Endometrial microvascular endothelial cells (primary cell): Measurements from ENCODE around the gene ARHGEF2. TPM values are rescaled to one million over a fixed set of nuclear protein-coding genes. Genes with fewer than 3 reads are reported as not detected.
"Not testable (repeated sequence)": the region's sequence is repeated elsewhere in the genome, so short reads cannot be mapped to it uniquely, and the experiment has no call there.

ENCODE experiments used
- in situ Hi-C: cut with HindIII; loops from 2 replicates; pipeline ENCODE4 v1.10.0; 2017; ENCODE audit warnings: low sequenced_read_pairs, low pct_unique_long_range_greater_than_20kb; ENCODE audit errors: inconsistent ontology term
- total RNA-seq: library from RNA; depleted of rRNA; stranded (reverse); fragments of >200 nt; gene quantifications from one replicate; pipeline ENCODE4 v1.2.3, GENCODE V29; 2015; ENCODE audit errors: inconsistent ontology term

Gene ARHGEF2
- total RNA-seq, 1 donor from 2014 or later = 76.7 TPM

GRCh38 chr1:155930725-155931124 is 47.6 kb downstream of the ARHGEF2 start:
- in situ Hi-C loops = not testable (repeated sequence)

GRCh38 chr1:155929057-155929456 is 49.3 kb downstream of the ARHGEF2 start:
- in situ Hi-C loops = no loop called here

- in situ Hi-C loops = no loop called here
Measured at GRCh38 chr1:155925506-155925905, 52.8 kb downstream of the ARHGEF2 start.

GRCh38 chr1:155920717-155921116 is 57.6 kb downstream of the ARHGEF2 start:
- in situ Hi-C loops = no loop called here

- in situ Hi-C loops = no loop called here
Measured at GRCh38 chr1:155919801-155920200, 58.5 kb downstream of the ARHGEF2 start.

GRCh38 chr1:155918660-155919059 is 59.7 kb downstream of the ARHGEF2 start:
- in situ Hi-C loops = no loop called here

GRCh38 chr1:155913969-155914757 is 64.2 kb downstream of the ARHGEF2 start:
- in situ Hi-C loops = no loop called here

GRCh38 chr1:155912056-155912536 is 66.3 kb downstream of the ARHGEF2 start:
- in situ Hi-C loops = no loop called here

GRCh38 chr1:155911156-155912055 is 66.9 kb downstream of the ARHGEF2 start, which contains the start of gene RIT1:
RIT1 (minus strand) TSS chr1:155911349; CDS start chr1:155910761, 588 bp downstream.
- in situ Hi-C loops = no loop called here

GRCh38 chr1:155910621-155911121 is 67.7 kb downstream of the ARHGEF2 start:
- in situ Hi-C loops = no loop called here

- in situ Hi-C loops = no loop called here
Measured at GRCh38 chr1:155909894-155910293, 68.5 kb downstream of the ARHGEF2 start.

GRCh38 chr1:155904261-155904660 is 74.1 kb downstream of the ARHGEF2 start:
- in situ Hi-C loops = no loop called here

- in situ Hi-C loops = no loop called here
Measured at GRCh38 chr1:155900161-155900560, 78.2 kb downstream of the ARHGEF2 start.

GRCh38 chr1:155899683-155900082 is 78.7 kb downstream of the ARHGEF2 start:
- in situ Hi-C loops = no loop called here

- in situ Hi-C loops = no loop called here
Measured at GRCh38 chr1:155898888-155899287, 79.5 kb downstream of the ARHGEF2 start.

GRCh38 chr1:155897746-155898145 is 80.6 kb downstream of the ARHGEF2 start:
- in situ Hi-C loops = no loop called here
